Prostate gland (tissue), 2 donors: ENCODE results near the gene PCCB. TPM values are rescaled to one million over a fixed set of nuclear protein-coding genes. Genes with fewer than 3 reads are reported as not detected.
"Not testable (repeated sequence)": the region's sequence is repeated elsewhere in the genome, so short reads cannot be mapped to it uniquely, and the experiment has no call there.

ENCODE experiments used
- DNase-seq: peaks from one replicate; pipeline ENCODE4 v3.0.0-alpha.2; 2019; ENCODE audit warnings: low spot score
- H3K27ac ChIP-seq, 2 donors: fragments of 200-600 bp; sonication (generic); 2 replicates each; pipeline ENCODE4 v1.5.1; 2017 to 2019
- H3K27me3 ChIP-seq: fragments of 200-600 bp; sonication (generic); replicated peaks from 2 replicates; pipeline ENCODE4 v1.5.1; 2019; ENCODE audit not compliant: insufficient read depth
- H3K36me3 ChIP-seq, 2 donors: fragments of 200-600 bp; sonication (generic); 1 replicate in 1 of 2; 2 replicates in 1 of 2; pipeline versions ENCODE4 v1.5.1 to v1.8.1; 2017 to 2019
- H3K4me1 ChIP-seq: fragments of 200-600 bp; sonication (generic); replicated peaks from 2 replicates; pipeline ENCODE4 v1.5.1; 2019
- H3K4me3 ChIP-seq, 2 donors: fragments of 200-600 bp; sonication (generic); 2 replicates each; pipeline ENCODE4 v1.5.1; 2017 to 2019
- H3K9me3 ChIP-seq: fragments of 200-600 bp; sonication (generic); 2 replicates; pipeline ENCODE4 v1.5.1; 2017
- POLR2A ChIP-seq: fragments of 450-650 bp; IDR thresholded peaks from one replicate; pipeline ENCODE4 v1.6.1; 2016; ENCODE audit warnings: antibody characterized with exemption, mild to moderate bottlenecking
- POLR2AphosphoS5 ChIP-seq: sonication (generic); formaldehyde crosslinking; IDR thresholded peaks from one replicate; pipeline ENCODE4 v1.6.1; 2017; ENCODE audit warnings: antibody characterized with exemption
- WGBS: methylation state at CpG from one replicate; pipeline ENCODE4 v1.1.5; 2018; 5-methylcytosine and 5-hydroxymethylcytosine counted together
- intact Hi-C: fragments of 100-400 bp; cut with DNase I; formaldehyde crosslinking; loops from one replicate; pipeline ENCODE4 v1.14.2; 2022
- total RNA-seq, 2 donors: library from RNA; depleted of rRNA; stranded (reverse); fragments of >200 nt; gene quantifications; one replicate each; pipeline ENCODE4 v1.1.0, GENCODE V29; 2016
- TF ChIP-seq, protein P1 (sequence below), 4 experiments: fragments of 200-600 bp in 2 of 4; fragments of 450-650 bp in 2 of 4; sonication (generic) in 2 of 4; IDR thresholded peaks; 1 replicate in 3 of 4; 2 replicates in 1 of 4; pipeline ENCODE4 v1.5.1; 2016 to 2019; ENCODE audit warnings: antibody characterized with exemption in 4 of 4, mild to moderate bottlenecking in 2 of 4, moderate library complexity in 2 of 4

The PCCB gene
- total RNA-seq, 2 donors from 2014 or later, result 60.9 to 70.3 TPM

DNA sequence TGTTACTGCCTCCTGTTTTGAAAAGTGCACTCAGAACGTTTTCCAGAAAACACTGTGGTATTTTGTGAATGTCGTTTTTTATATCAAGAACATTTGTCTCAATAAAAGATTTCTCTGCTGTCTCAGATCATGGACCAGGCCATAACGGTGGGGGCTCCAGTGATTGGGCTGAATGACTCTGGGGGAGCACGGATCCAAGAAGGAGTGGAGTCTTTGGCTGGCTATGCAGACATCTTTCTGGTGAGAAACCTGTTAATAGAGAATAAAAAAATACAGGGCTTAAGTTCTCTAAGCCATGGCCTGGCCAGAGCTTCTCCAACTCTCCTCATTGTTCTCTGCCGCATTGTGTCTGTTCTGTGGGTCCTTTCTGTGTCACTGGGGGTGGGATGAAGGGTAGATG is 11.7 kb downstream of the PCCB start:
- Histone ChIP-seq H3K36me3 (no peaks in the 10 kb centered on the region), H3K27ac (no peak overlapping the region), H3K4me1 (no peaks in the 10 kb centered on the region), H3K27me3 (no peaks in the 10 kb centered on the region), H3K4me3 (no peak overlapping the region), H3K9me3 (no peaks in the 10 kb centered on the region)
- no peak for TF ChIP-seq POLR2AphosphoS5
- TF ChIP-seq, protein P1, sequence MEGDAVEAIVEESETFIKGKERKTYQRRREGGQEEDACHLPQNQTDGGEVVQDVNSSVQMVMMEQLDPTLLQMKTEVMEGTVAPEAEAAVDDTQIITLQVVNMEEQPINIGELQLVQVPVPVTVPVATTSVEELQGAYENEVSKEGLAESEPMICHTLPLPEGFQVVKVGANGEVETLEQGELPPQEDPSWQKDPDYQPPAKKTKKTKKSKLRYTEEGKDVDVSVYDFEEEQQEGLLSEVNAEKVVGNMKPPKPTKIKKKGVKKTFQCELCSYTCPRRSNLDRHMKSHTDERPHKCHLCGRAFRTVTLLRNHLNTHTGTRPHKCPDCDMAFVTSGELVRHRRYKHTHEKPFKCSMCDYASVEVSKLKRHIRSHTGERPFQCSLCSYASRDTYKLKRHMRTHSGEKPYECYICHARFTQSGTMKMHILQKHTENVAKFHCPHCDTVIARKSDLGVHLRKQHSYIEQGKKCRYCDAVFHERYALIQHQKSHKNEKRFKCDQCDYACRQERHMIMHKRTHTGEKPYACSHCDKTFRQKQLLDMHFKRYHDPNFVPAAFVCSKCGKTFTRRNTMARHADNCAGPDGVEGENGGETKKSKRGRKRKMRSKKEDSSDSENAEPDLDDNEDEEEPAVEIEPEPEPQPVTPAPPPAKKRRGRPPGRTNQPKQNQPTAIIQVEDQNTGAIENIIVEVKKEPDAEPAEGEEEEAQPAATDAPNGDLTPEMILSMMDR (IDR thresholded peaks at IDR 0.05), result no peak
- no peak for TF ChIP-seq POLR2A
- no peak for DNase-seq
- intact Hi-C loops, result no loop called here
- WGBS, result 74% methylated on average over 5 of the region's 5 CpGs

DNA sequence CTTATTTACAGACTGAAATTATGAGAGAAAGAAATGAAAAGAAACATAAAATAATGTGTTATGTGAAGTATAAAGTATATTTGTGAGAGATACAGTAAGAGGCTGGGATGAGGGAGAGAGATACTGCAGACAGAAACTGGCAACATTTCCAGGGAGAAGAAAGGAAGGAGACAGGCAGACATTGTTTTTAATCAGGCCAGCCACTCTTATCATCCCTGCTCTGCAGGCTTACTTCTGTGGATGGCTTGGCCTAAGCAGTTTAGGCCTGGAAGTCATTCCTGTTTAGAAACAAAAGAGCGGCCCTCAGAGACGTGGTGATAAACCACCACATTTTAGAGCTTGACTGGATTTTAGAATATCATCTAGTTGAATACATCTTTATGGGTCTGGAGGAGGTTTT is 12.4 kb downstream of the PCCB start:
- TF ChIP-seq POLR2AphosphoS5 (no peak), POLR2A (no peak)
- TF ChIP-seq, protein P1 (IDR thresholded peaks at IDR 0.05), result no peak
- H3K4me3 ChIP-seq, result no peak overlapping the region
- no peak overlapping the region for H3K27ac ChIP-seq
- no peak for DNase-seq
- intact Hi-C loops, result no loop called here
- no peaks in the 10 kb centered on the region for H3K4me1 ChIP-seq
- 79% methylated on average over 2 of the region's 2 CpGs for WGBS
- H3K27me3 ChIP-seq, result no peaks in the 10 kb centered on the region
- no peaks in the 10 kb centered on the region for H3K36me3 ChIP-seq
- no peaks in the 10 kb centered on the region for H3K9me3 ChIP-seq

DNA sequence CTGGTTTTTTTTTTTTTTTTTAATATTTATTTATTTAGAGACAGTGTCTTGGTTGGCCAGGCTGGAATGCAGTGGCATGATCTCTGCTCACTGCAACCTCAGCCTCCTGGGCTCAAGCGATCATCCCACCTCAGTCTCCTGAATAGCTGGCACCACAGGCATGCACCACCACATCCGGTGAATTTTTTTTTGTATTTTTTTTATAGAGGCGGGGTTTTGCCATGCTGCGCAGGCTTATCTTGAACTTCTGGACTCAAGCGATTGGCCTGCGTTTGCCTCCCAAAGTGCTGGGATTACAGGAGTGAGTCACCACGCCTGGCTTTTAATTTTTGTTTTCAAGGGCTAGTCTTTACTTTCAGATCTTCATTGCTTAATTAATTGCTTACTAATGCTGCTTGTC is 13.1 kb downstream of the PCCB start:
- no peak overlapping the region for H3K27ac ChIP-seq
- no peak for TF ChIP-seq POLR2AphosphoS5
- no peak for TF ChIP-seq POLR2A
- TF ChIP-seq, protein P1 (IDR thresholded peaks at IDR 0.05), result no peak
- no peak for DNase-seq
- no peak overlapping the region for H3K4me3 ChIP-seq
- WGBS, result 97% methylated on average over 7 of the region's 7 CpGs
- H3K27me3 ChIP-seq, result no peaks in the 10 kb centered on the region
- H3K9me3 ChIP-seq, result no peaks in the 10 kb centered on the region
- H3K4me1 ChIP-seq, result no peaks in the 10 kb centered on the region
- no peaks in the 10 kb centered on the region for H3K36me3 ChIP-seq
- intact Hi-C loops, result no loop called here

DNA sequence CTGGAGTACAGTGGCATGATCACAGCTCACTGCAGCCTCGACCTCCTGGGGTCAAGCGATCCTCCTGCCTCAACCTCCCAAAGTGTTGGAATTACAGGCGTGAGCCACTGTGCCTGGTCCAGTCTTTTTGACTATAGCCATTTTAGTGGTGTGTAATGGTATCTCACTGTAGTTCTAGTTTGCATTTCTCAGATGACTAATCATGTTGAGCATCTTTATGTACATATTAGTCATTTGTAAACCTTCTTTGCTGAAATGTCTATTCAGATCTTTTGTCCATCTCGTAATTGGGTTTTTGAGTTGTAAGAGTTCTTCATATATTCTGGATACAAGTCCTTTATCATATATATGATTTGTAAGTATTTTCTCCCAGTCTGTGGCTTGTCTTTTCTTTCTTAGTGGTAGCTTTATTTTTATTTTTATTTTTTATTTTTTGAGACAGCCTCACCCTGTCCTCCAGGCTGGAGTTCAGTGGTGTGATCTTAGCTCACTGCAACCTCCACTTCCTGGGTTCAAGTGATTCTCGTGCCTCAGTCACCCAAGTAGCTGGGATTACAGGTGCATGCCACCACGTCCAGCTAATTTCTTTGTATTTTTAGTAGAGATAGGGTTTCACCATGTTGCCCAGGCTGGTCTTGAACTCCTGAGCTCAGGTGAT is 16.5 kb downstream of the PCCB start:
- H3K4me1 ChIP-seq, DNase-seq, H3K4me3 ChIP-seq, H3K9me3 ChIP-seq, H3K36me3 ChIP-seq, intact Hi-C loops, H3K27ac ChIP-seq, H3K27me3 ChIP-seq: not testable (repeated sequence)
- 89% methylated on average over 6 of the region's 6 CpGs for WGBS

DNA sequence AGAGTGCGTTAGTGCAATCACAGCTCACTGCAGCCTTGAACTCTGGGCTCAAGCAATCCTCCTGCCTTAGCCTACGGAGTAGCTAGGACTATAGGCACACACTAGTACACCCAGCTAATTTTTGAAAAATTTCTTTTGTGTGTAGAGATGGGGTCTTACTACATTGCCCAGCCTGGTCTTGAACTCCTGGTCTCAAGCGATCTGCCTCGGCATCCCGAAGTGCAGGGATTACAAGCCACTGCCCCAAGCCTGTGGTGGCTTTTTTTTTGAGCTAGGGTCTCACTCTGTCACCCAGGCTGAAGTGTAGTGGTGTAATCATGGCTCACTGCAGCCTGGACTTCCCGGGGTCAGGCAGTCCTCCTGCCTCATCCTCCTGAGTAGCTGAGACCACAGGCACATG is 17.1 kb downstream of the PCCB start:
- no peaks in the 10 kb centered on the region for H3K27me3 ChIP-seq
- no peak for DNase-seq
- no peaks in the 10 kb centered on the region for H3K4me1 ChIP-seq
- no peak overlapping the region for H3K4me3 ChIP-seq
- over 99% methylated on average over 6 of the region's 6 CpGs for WGBS
- no peaks in the 10 kb centered on the region for H3K36me3 ChIP-seq
- no peaks in the 10 kb centered on the region for H3K9me3 ChIP-seq
- intact Hi-C loops, result no loop called here
- H3K27ac ChIP-seq, result no peak overlapping the region
- TF ChIP-seq POLR2A (no peak), POLR2AphosphoS5 (no peak)
- TF ChIP-seq, protein P1 (IDR thresholded peaks at IDR 0.05), result no peak
